Sigmoid colon (tissue), 7 donors: ENCODE results near the gene MYL12B. TPM values are rescaled to one million over a fixed set of nuclear protein-coding genes. Genes with fewer than 3 reads are reported as not detected.

Experiments
- DNase-seq: peaks from one replicate; pipeline ENCODE4 v3.0.0-alpha.2; 2019
- H3K27ac ChIP-seq, 4 donors: fragments of 200-600 bp; sonication (generic); one replicate each; pipeline ENCODE4 v1.5.1; 2016 to 2019; ENCODE audit warnings: mild to moderate bottlenecking in 1 of 4
- H3K27me3 ChIP-seq, 3 donors: fragments of 200-600 bp; sonication (generic); one replicate each; pipeline ENCODE4 v1.5.1; 2019; ENCODE audit warnings: mild to moderate bottlenecking in 1 of 3
- H3K36me3 ChIP-seq, 4 donors: fragments of 200-600 bp; sonication (generic); one replicate each; pipeline ENCODE4 v1.5.1; 2016 to 2019
- H3K4me1 ChIP-seq, 4 donors: fragments of 200-600 bp; sonication (generic); one replicate each; pipeline ENCODE4 v1.5.1; 2017 to 2019
- H3K4me3 ChIP-seq, 4 donors: fragments of 200-600 bp; sonication (generic); one replicate each; pipeline ENCODE4 v1.5.1; 2017 to 2019; ENCODE audit warnings: mild to moderate bottlenecking in 2 of 4, moderate library complexity in 1 of 4
- H3K9me3 ChIP-seq, 4 donors: fragments of 200-600 bp in 3 of 4; sonication (generic) in 3 of 4; one replicate each; pipeline versions ENCODE4 v1.5.1 to v1.6.1; 2013 to 2019
- EP300 ChIP-seq, 4 donors: sonication (generic); formaldehyde crosslinking; IDR thresholded peaks; one replicate each; pipeline ENCODE4 v1.6.1; 2017; ENCODE audit warnings: antibody characterized with exemption in 4 of 4
- POLR2A ChIP-seq, 2 donors: fragments of 450-650 bp; IDR thresholded peaks; one replicate each; pipeline ENCODE4 v1.6.1; 2016; ENCODE audit warnings: antibody characterized with exemption in 2 of 2, mild to moderate bottlenecking in 2 of 2, moderate library complexity in 2 of 2
- POLR2AphosphoS5 ChIP-seq, 4 donors: sonication (generic); formaldehyde crosslinking; IDR thresholded peaks; one replicate each; pipeline ENCODE4 v1.6.1; 2017; ENCODE audit warnings: antibody characterized with exemption in 4 of 4
- WGBS, 2 donors: extraction: QIAGEN DNeasy Blood & Tissue Kit; methylation state at CpG; one replicate each; pipeline ENCODE4 v1.1.7; 2013; 5-methylcytosine and 5-hydroxymethylcytosine counted together
- intact Hi-C: fragments of 100-400 bp; cut with DNase I; formaldehyde crosslinking; loops from one replicate; pipeline ENCODE4 v1.15.1; 2023
- polyA plus RNA-seq, 3 donors: library from polyadenylated mRNA; stranded (reverse); fragments of 200-250 nt; gene quantifications; one replicate each; pipeline ENCODE4 v1.2.3, GENCODE V29; 2013
- total RNA-seq, 4 donors: library from RNA; depleted of rRNA; stranded (reverse); fragments of >200 nt; gene quantifications; one replicate each; pipeline ENCODE4 v1.1.0, GENCODE V29; 2016
- TF ChIP-seq, protein P1 (sequence below), 4 experiments: fragments of 450-650 bp in 3 of 4; fragments of 200-600 bp in 1 of 4; IDR thresholded peaks; one replicate each; pipeline ENCODE4 v1.5.1; 2016 to 2019; ENCODE audit warnings: antibody characterized with exemption in 4 of 4, mild to moderate bottlenecking in 3 of 4, moderate library complexity in 2 of 4
- donor health status: healthy with polysubstance abuse.
- donor health status: Bipolar disorder and iron deficiency.
- donor health status: healthy.

MYL12B gene
- total and polyA plus RNA-seq, 7 donors, result 155 to 1,674 (median 227) TPM

DNA sequence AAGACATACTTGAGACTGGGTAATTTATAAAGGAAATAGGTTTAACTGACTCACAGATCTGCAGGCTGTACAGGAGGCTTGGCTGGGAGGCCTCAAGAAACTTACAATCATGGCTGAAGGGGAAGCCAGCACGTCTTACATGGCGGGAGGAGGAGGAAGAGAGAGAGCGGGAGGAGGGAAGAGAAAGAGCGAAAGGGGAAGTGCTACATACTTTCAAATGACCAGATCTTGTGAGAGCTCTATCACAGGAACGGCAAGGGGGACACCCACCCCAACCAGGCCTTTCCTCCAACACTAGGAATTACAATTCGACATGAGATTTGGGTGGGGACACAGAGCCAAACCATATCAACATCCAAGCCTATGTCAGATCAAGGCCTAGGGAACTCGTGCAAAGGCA, 24.2 kb downstream of the MYL12B start:
- H3K4me1 ChIP-seq, result no peaks in the 10 kb centered on the region
- 77 to 90% methylated on average over 7 of the region's 7 CpGs for WGBS, 2 donors
- H3K27me3 ChIP-seq, result no peaks in the 10 kb centered on the region
- H3K4me3 ChIP-seq, result no peak overlapping the region
- H3K36me3 ChIP-seq, result no peaks in the 10 kb centered on the region
- TF ChIP-seq POLR2AphosphoS5 (IDR thresholded peaks at IDR 0.05) (no peak), EP300 (IDR thresholded peaks at IDR 0.05) (no peak), POLR2A (IDR thresholded peaks at IDR 0.05) (no peak)
- TF ChIP-seq, protein P1, sequence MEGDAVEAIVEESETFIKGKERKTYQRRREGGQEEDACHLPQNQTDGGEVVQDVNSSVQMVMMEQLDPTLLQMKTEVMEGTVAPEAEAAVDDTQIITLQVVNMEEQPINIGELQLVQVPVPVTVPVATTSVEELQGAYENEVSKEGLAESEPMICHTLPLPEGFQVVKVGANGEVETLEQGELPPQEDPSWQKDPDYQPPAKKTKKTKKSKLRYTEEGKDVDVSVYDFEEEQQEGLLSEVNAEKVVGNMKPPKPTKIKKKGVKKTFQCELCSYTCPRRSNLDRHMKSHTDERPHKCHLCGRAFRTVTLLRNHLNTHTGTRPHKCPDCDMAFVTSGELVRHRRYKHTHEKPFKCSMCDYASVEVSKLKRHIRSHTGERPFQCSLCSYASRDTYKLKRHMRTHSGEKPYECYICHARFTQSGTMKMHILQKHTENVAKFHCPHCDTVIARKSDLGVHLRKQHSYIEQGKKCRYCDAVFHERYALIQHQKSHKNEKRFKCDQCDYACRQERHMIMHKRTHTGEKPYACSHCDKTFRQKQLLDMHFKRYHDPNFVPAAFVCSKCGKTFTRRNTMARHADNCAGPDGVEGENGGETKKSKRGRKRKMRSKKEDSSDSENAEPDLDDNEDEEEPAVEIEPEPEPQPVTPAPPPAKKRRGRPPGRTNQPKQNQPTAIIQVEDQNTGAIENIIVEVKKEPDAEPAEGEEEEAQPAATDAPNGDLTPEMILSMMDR (IDR thresholded peaks at IDR 0.05), result no peak
- intact Hi-C loops, result no loop called here
- H3K27ac ChIP-seq, result no peak overlapping the region
- DNase-seq, result no peak
- H3K9me3 ChIP-seq, result no peaks in the 10 kb centered on the region

DNA sequence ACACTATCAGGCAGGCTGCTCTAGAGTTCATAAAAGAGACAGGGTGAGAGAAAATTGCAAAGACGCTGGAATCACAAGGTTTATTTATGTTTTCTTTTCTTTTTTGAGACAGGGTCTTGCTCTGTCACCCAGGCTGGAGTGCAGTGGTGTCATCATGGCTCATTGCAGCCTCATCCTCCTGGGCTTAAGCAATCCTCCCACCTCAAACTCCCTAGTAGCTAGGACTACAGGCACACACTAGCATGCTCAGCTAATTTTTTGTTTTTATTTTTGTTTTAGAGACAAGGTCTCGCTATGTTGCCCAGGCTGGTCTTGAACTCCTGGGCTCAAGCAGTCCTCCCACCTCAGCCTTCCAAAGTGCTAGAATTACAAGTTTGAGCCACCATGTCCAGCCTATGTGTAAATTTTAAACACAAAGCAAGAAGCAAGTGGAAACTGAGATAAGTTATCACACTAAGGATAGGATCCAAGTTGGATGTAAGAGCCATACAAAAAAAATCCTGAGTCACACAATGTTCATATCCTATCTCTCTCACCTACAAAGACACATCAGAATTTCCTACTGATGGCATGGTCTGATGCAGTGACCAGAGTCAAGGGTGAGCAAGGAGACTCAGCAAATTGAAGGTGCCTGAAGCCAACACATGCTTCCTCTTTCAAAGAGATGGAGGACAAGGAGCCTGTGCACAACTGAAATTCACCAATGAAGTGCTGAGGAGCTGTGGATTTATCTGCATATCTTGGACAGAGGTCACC, 31.4 kb downstream of the MYL12B start:
- no peak for DNase-seq
- intact Hi-C loops, result no loop called here
- Histone ChIP-seq H3K4me3 (no peak overlapping the region), H3K27me3 (no peaks in the 10 kb centered on the region), H3K9me3 (peaks cover 0 to 1% (median 0%) of the 10 kb centered on the region in 4 donors), H3K36me3 (no peaks in the 10 kb centered on the region), H3K4me1 (peaks cover 0 to 12% (median 11%) of the 10 kb centered on the region in 4 donors), H3K27ac (no peak overlapping the region)
- TF ChIP-seq, protein P1 (IDR thresholded peaks at IDR 0.05), result no peak
- TF ChIP-seq POLR2AphosphoS5 (IDR thresholded peaks at IDR 0.05) (no peak), EP300 (IDR thresholded peaks at IDR 0.05) (no peak), POLR2A (IDR thresholded peaks at IDR 0.05) (no peak)
- WGBS, 2 donors, result 90 to 92% methylated on average over 2 of the region's 2 CpGs

DNA sequence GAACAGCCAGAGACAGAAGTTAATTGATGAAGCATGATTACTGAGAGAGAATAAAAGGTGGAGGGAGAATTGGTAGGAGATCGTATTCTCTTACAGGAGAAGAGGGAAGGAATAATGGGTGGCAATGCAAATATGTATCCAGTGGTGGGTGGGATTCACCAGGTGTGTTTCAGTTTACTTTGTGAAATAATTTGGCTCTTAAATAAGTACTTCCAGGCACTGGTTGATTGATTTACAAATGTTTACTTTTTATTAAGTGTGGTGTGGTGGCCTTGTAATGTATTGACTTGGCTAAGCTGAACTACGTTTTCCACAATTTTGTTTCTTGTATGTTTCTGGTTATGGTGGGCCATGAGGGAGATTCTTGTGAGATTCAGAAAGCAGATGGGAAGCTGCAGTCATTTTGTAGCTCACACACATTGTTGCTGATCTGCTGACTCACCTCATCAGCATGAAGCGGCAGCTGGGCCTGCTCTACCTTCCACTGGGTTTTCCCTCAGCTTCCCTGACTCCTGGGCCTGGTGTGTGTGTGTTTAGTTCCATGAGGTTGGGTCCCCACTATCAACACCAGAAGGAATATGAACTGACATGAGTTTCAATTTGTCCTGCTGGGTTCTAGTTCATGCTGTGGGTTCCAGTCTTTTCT, 32.6 kb downstream of the MYL12B start:
- WGBS, 2 donors, result 94 to 96% methylated on average over 3 of the region's 3 CpGs
- intact Hi-C loops, result no loop called here
- H3K36me3 ChIP-seq, result no peaks in the 10 kb centered on the region

DNA sequence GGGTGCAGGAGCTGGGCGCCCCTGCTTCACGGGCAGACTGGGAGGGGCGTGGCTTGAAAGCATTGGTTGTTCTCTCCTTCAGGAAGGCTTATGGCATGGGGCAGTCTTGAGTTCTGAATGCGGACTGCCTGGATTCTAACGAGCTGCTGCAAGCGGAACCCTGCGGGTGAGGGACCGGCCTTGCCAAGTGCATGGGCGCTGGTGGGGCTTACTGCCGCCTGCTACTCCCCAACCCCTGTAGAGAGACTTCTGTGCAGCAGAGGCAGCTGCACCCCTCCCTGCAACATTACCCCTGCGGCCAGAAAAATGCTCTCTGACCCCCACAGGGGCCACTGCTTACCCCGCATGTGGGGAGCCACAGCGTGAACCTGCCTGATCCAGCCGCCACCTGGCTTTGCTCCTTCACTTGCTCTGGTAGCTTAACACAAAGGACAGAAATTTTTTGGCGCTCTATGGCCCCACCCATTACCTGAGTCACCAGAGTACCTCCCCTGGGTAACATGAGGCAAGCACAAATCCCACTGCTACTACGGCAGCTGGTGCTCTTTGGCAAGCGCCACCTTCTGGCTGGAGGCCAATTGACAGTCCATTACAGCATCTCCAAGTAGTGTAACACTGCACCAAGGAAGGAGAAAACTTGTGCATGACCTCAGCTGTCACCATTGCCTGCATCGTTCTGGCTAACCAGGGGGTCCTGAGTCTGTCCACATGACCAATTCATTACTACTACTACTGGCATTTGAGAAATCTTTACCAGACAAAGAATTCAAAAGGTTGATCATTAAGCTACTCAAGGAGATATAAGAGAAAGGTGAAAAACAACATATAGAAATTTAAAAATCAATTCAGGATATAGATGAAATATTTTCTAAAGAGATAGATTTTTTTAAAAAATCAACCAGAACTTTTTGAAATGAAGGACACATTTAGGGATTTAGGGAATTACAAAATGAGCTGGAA, 35.4 kb downstream of the MYL12B start:
- WGBS, 2 donors, result 7 to 13% methylated on average over 18 of the region's 18 CpGs
- DNase-seq, result peak; percentile 88
- peaks cover 0 to 4% (median 0%) of the 10 kb centered on the region in 4 donors for H3K9me3 ChIP-seq
- peak overlapping the region in 3 of 4 donors; percentile 44 to 58 (median 47) for H3K4me3 ChIP-seq
- peak overlapping the region in 3 of 4 donors; percentile 12 to 56 (median 52) for H3K27ac ChIP-seq
- TF ChIP-seq POLR2AphosphoS5 (IDR thresholded peaks at IDR 0.05) (peak in 1 of 4 donors; percentile 26), POLR2A (IDR thresholded peaks at IDR 0.05) (no peak), EP300 (IDR thresholded peaks at IDR 0.05) (no peak)
- TF ChIP-seq, protein P1 (IDR thresholded peaks at IDR 0.05), result peak in 1 of 4 experiments; percentile 16
- peaks cover 0 to 12% (median 11%) of the 10 kb centered on the region in 4 donors for H3K4me1 ChIP-seq
- intact Hi-C loops, result no loop called here
- no peaks in the 10 kb centered on the region for H3K36me3 ChIP-seq
- H3K27me3 ChIP-seq, result no peaks in the 10 kb centered on the region

More for the DNA sequence above, 32.6 kb downstream of the MYL12B start:
- no peak for DNase-seq
- Histone ChIP-seq H3K4me1 (peaks cover 0 to 12% (median 11%) of the 10 kb centered on the region in 4 donors), H3K27ac (no peak overlapping the region), H3K27me3 (no peaks in the 10 kb centered on the region), H3K4me3 (no peak overlapping the region), H3K9me3 (peaks cover 0 to 4% (median 0%) of the 10 kb centered on the region in 4 donors)
- TF ChIP-seq POLR2A (IDR thresholded peaks at IDR 0.05) (no peak), EP300 (IDR thresholded peaks at IDR 0.05) (no peak), POLR2AphosphoS5 (IDR thresholded peaks at IDR 0.05) (no peak)
- TF ChIP-seq, protein P1 (IDR thresholded peaks at IDR 0.05), result no peak
